Caki2 (cell line): ENCODE measurements around the gene MEGF11. TPM values are rescaled to one million over a fixed set of nuclear protein-coding genes. Genes with fewer than 3 reads are reported as not detected.

Experiments used
- DNase-seq: peaks from one replicate; pipeline ENCODE4 v3.0.0-alpha.2; 2015; ENCODE audit warnings: low read depth
- in situ Hi-C: cut with HindIII; loops from 2 replicates; pipeline ENCODE4 v1.10.0; 2016; ENCODE audit warnings: low sequenced_read_pairs, low pct_unique_long_range_greater_than_20kb, mixed read lengths
- total RNA-seq: library from RNA; depleted of rRNA; stranded (reverse); fragments of >200 nt; shearing (Covaris generic); gene quantifications from 2 replicates; pipeline ENCODE4 v1.2.3, GENCODE V29; 2014; ENCODE audit warnings: low replicate concordance

Gene MEGF11
- total RNA-seq, 1 experiment from 2014 or later = not detected

DNA sequence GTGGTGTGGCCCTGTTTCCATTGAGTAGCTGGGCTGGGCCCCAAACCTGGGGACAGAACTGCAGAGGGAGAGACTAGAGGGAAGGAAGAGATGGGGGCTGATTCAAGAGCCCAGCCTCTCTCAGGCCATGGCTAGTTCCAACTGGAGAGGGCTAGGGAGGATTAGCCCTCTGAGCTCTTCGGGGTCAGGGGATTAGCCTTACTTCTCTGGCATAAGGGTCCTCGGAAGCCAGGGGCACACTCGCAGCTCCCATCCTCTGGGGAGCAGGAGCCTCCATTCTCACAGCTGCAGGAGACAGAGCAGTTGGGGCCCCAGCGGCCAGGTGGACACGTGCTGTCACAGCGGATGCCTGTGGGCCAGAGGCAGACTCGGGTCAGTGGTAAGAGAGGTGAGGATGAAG, 330.9 kb downstream of the MEGF11 start:
- in situ Hi-C loops = no loop called here
- DNase-seq = no peak

DNA sequence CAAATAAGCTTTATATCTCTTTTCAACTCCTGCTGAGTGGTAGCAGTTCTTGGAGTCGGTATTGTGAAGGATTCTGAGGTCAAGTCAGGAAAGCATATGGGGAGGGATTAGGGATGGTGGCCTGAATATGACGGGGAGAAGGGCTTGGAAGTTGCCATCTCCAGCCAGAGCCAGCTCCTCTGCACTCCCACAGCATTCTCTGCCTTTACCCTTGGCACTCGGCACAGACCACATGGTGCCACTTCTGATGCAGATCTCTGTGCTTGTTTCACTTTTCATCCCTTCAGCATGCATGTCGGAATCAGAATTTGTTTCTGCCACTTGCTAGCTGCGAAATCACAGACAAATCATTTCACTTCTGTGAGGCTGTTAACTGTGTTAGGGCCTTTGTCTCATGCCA, 331.8 kb downstream of the MEGF11 start:
- no peak for DNase-seq
- in situ Hi-C loops = no loop called here

DNA sequence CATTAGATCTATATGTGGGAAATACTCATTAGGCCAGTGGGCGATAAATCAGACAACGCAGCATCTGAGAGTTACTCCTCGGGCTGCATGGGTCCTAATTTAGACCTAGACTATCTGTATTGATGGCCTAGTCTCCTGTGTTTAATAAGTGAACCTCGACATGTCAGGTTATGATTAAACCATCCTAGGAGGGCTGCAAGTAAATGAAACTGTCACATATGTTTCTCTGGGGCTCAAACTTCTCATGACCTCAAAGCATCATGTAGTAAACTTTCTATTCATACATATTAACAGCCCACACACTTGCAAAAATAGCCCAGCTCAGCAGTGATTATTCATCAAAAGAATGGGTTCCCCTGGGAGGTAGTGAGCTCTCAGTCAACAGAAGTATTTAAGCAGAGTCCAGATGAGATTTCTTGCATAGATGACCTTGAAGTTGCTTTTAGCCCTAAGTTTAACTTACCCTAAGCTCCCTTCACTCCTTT, 332.7 kb downstream of the MEGF11 start:
- no peak for DNase-seq
- in situ Hi-C loops = no loop called here

DNA sequence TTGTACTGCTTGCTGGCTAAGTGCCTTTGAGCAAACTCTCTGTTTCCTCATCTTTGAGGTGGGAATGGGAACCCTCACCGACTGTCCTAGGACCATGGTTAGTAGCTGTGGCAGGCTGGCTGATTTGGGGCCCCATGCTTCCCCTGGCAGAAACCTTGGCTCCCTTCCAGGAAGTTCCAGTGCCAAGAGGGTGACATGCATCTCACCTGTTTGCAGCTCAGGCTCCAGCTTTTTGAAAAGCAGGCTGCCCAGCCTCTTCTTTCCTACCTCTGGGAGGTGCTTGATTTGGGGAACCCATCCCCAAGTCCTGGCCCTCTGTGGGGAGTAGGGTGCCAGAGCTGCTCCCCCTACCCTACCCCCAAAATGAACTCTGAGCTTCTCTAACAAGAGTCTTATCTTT, 333.4 kb downstream of the MEGF11 start:
- in situ Hi-C loops = no loop called here

DNA sequence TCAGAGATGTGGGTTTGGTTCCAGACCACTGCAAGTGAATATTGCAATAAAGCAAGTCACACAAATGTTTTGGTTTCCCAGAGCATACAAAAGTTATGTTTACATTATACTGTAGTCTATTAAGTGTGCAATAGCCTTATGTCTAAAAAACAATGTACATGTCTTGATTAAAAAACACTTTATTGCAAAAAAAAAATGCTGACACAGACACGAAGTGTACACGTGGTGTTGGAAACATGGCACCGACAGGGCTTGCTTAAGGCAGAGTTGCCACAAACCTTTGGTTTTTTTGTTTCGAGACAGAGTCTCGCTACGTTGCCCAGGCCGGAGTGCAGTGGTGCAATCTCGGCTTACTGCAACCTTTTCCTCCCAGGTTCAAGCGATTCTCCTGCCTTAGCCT, 334.2 kb downstream of the MEGF11 start:
- in situ Hi-C loops = no loop called here

More for the DNA sequence above, 333.4 kb downstream of the MEGF11 start:
- no peak for DNase-seq

DNA sequence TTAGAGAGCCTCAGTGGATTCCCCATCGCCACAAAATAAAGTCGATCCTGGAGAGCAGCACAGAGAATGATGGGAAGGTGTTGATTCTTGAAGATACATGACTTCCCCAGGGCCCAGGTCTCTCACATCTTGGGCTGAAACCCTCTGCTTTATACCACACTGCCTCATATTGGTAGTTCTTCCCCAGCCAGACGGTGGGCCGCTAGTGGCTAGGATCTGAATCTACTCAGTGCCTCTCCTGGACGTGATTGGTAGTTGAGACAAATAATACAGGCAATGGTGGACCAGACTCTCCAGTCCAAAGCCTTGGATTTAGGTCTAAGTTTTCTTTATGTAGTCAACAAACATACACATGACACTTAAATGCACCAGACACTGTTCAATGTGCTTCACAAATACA, 334.6 kb downstream of the MEGF11 start:
- DNase-seq = no peak
- in situ Hi-C loops = no loop called here

More for the DNA sequence above, 334.2 kb downstream of the MEGF11 start:
- DNase-seq = no peak

DNA sequence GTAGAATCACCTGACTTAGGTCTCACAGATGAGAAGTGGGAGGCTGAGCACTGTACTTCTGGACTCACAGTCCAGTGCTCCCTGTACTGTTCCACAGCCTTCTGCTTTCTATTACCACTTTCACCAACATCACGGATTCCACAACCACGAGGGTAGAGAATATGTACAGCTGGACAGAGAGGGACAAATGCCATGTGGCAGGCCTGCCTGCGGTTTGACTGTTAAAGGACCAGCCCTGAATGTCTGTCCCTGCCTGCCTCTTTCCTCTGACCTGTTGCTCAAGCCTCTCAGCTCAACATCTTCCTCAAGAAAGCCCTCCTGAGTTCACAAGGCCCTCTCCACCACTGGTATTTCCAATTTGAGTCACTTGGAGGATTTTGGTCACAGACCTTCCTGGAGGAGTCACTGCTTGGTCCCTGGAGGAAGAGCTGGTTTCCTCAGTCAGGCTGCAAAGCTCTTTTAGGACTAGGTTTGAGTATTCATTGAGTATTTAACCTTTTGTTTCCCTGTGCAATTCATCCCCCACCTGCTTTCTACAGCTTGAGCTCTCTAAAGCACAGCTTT, 335.1 kb downstream of the MEGF11 start:
- in situ Hi-C loops = no loop called here
- DNase-seq = no peak

DNA sequence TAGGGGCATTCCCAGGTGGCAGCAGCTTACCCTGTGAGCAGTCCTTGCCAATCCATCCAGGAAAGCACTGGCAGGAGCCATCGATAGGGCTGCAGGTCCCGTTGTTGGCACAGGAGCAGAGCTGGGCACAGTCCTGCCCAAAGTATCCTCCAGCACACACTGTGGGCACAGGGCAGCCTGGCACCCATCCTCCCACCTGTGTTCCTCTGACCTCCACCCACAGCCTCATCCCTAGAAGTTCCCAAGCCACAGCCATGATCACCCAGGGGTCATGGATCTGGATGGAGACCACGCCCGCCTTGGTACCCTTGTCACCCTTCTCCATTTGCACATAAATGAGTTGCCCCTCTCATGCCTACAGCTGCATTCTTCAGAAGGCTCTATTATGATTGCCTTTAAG, 335.6 kb downstream of the MEGF11 start:
- in situ Hi-C loops = no loop called here
- DNase-seq = no peak

DNA sequence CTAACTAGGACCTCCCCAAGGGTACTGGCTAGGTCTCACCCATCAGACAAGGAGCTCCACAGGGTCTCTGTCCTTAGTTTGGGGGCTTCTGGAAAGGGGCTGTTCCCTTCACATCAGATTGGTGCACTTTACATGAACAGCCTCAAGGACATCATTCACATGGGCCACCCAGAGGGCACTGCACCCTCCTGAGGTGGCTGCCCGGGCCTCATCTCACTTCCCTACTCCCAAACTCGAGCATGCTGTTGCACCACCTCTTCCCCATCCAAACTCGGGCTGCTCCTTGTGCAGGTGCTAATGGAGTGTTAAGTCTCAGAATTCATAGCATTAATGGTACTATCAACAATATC, 336.2 kb downstream of the MEGF11 start:
- in situ Hi-C loops = no loop called here

DNA sequence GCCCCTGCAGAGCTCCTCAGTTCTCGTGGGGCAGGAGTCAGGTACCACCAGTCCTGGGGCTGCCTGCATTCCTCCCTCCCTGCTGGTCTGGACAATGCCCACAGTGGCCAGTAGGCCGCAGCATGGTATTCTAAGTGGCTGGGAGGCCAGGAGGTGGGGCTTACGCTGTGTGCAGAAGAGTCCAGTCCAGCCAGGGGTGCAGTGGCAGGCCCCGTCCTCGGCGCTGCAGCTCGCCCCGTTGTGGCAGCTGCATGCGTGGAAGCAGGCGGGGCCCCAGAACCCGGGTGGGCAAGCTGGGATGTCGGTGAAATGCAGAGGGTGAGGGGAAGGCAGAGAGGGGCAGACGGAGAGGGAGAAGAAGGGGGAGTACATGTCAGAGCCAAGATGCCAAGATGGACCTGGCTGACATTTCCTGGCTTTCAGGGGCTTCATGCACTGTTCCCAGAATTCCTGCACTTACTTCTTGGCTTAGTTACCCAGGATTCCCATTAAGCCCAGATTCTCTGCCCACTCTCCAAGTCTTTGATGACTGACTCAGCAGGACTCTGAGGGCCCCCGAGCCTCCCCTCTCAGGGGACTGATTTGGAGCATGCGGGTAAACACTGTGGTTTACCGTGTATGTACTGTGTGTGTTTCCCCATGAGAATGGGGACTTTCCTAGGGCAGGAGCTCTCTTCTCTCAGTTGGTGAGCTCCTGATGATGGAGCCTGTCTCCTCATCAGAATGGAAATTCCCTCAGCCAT, 336.7 kb downstream of the MEGF11 start:
- in situ Hi-C loops = no loop called here
- peak; percentile 60 for DNase-seq

More for the DNA sequence above, 336.2 kb downstream of the MEGF11 start:
- DNase-seq = no peak

DNA sequence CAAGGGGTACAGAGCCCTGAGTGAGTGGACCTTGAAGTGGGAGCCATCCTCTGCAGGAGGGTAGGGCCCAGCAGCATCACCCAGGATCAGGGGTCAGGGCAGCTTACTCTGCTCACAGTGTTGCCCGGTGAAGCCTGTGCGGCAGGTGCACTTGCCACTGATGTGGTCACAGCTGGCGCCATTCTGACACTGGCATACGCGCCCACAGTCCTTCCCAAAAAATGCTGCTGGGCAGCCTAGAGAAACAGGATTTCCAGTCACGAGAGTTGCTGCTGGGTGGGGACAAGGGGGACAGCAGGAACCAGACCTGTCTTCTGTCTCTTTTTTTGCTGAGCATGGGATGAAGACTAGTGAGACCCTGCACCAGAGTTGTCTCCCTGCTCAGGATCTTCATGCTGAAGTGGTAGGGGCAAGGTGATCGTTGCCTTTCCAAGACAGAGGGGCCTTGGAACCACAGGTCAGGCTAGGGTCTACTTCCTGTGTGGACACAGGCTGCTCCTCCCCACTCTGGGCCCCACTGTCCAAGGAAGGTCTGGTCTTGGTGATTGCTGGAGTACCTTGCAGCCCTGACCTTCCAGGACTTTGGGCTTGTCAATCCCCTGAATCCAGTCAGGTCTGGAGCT, 337.4 kb downstream of the MEGF11 start:
- DNase-seq = no peak
- in situ Hi-C loops = no loop called here

DNA sequence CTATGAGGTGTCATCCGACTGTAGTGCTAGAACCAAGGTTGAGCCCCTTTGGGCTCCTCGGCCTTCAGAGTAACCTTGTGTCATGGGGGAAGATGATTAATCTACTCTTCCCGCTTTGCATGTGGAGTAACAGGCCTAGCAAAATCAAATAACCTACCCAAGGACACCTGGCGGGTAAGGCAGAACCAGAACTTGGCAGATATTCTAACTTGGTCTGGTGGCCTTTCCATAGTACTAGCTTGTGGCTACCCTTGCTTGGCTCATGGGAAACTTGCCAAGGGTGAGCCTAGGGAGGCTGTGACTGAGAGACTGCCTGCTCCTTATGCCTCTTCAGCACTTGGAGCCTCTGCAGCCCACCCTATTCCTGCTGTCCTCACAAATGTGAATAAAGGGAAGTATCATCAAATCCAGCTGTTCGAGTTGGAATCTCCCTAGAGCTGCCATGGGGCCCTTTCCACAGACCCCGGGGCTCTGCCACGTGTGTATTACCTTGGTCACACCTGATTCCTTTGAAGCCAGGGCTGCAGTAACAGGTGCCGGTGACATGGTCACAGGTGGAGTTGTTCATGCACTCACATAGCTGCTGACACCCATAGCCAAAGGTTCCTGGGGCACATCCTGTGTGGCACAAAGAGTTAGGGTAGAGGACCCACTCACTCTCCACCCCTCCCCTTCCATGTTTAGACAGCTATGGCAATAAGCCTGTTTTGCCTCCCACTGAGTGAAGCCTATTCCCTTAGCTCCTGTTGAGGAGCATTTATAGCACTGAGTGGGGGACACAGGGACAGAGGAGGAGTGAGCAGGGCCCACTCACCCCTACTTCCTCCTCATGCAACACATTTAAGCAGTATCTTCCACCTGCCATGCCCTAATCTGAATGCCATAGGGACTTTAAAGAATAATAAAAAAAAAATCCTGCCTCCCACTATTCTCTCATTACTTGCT, 338.3 kb downstream of the MEGF11 start:
- in situ Hi-C loops = no loop called here
- DNase-seq = no peak

DNA sequence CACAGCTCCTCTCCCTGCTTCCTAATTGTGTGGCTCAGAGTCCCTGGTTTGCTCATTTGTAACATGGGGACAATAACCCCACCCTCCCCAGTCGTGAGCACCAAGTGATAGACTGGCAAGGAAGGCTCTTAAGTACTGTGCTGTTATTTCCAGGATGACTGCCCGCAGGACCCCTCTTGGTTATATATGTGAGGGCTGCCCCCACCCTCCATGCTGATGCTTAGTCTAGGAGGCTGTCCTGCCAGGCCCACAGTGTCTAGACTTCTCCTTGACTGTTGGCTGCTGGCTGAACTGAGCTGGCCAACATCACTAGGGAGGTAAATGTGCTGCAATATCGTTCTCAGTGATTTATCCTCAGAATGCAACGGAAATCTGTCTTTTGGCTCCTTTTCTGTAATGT, 339.2 kb downstream of the MEGF11 start:
- in situ Hi-C loops = no loop called here
- DNase-seq = no peak

DNA sequence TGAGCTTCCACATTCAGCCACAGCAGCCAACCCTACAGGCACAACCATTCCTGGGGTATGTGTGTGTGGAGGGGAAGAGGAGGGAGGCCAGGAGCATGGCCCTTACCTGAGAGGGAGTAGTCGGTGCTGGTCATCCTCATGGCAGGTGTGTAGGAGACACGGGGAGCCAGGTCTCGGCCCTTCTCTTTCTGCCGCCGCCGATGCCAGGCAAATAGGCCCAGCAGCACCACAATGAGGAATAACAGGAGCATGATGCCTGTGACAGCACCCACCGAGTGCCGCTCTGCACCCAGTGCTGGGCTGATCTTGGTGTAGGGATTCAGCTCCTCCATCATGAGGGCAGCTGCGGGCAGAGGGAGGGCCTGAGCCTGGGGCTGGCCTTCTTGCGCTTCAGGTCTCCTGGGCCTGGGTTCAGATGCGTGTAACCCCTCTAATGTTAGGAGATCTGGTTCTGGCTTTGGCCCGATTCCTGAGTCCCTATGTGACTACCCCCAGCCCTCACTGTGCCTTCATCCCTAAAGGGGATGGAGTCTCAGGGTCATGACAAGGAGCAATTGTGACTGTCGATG, 339.8 kb downstream of the MEGF11 start:
- no peak for DNase-seq
- in situ Hi-C loops = no loop called here

DNA sequence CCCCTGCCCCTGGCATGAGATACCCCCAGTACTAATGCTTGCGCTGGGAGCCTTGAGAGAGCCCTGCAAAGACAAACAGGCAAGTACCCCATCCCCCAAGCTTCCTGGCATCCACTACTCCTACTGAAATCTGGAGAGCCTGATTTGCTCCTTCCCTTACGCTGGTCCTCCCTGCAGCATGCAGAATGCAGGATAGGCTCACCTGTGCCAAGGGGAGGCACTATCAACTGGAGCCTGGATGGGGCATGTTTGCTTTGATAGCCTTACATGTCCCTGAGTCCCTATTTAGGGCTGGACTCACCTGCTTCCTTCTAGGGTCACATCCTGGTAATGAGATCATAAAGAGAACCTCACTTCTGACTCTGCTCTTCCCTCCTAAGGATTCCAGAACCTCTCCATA, 341.3 kb downstream of the MEGF11 start:
- in situ Hi-C loops = no loop called here
- DNase-seq = no peak

DNA sequence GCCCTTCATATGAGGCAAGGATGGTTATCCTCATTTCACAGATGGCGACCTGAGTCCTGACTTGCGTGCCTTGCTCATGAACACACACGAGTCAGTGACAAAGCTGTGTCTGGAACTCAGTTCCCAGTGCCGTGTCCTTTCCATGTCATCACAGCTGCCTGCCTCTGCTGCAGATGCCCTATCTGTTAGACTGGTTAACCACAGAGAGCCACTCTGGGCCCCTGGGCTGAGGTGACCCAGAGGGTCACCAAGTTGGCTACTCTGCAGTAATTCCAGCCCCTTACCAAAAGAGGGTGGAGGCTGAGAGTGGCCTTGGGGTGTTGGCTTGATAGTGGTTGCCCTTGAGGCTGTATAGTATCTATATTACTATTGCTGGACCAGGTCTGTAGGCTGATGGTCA, 343.2 kb downstream of the MEGF11 start:
- no peak for DNase-seq
- in situ Hi-C loops = no loop called here

DNA sequence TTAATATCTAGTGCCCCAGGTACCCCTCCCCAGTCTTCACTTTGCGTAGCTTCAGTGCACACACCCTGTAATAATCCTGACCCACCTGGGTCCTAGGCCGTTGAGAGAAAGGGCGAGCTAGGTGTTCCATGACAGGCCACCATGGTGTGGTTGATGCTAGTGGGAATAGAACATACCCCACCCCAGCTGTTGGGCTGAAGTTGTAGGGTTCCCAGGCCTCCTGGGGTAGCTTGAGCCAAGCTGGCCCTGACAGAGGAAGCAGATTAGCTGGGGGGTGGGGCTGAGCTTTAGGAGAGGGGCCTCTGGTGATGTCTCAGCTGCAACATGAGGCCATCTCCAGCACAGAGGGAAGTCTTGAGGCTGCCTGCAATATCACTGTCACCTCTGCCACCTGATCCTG, 343.7 kb downstream of the MEGF11 start:
- DNase-seq = no peak
- in situ Hi-C loops = no loop called here

DNA sequence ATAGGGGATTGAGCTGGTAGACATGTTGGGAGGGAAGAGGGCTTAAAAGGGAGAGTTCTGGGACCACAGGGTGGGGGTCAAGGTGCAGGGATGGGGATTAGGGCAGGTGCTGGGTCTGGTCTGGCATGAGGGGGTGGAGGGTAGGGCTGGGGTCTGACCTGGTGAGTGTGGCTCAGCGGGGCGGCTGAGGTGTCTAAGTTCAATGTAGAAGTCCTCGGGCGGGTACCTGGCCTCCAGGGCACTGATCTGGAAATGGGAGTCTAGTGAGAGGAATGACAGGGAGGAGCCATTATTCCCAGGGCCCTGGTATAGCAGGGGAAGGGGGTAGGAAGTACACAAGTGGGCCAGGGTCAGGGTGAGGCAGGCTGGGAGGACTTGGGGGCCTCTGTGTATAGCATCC, 344.7 kb downstream of the MEGF11 start:
- in situ Hi-C loops = no loop called here
- DNase-seq = no peak
